HCT116 (cell line): ENCODE results near the gene PLGLB1. TPM values are rescaled to one million over a fixed set of nuclear protein-coding genes. Genes with fewer than 3 reads are reported as not detected.
"Not testable (repeated sequence)": the region's sequence is repeated elsewhere in the genome, so short reads cannot be mapped to it uniquely, and the experiment has no call there.

Experiments used
- ATAC-seq: fragments of 200-7000 bp; cut with Tn5 transposase; 2 replicates; pipeline ENCODE4 v1.9.1; 2020; ENCODE audit warnings: mild to moderate bottlenecking, moderate library complexity
- BruUV-seq: library from RNA; stranded (reverse); fragments of 400-500 nt; replicated peaks from 2 replicates; lab custom pipeline; 2021; lab: Mats Ljungman, UMichigan
- CTCF ChIA-PET: fragments of 300-600 bp; sonication (Branson Sonifier 250); formaldehyde crosslinking; loops from one replicate; lab custom pipeline; 2021; ENCODE audit warnings: antibody characterized with exemption; lab: Charles Lee
- POLR2A ChIA-PET: fragments of 300-600, 350-600 bp; sonication (Branson Sonifier 250); formaldehyde crosslinking; loops from one replicate; lab custom pipeline; 2021; ENCODE audit warnings: antibody characterized with exemption; lab: Charles Lee
- RAD21 ChIA-PET, 2 experiments: fragments of 300-600 bp; sonication (Branson Sonifier 250); formaldehyde crosslinking; loops; one replicate each; lab custom pipeline; 2023; ENCODE audit warnings: low total read pairs in 2 of 2; ENCODE audit not compliant: uncharacterized antibody in 2 of 2, unreplicated experiment in 2 of 2, low non-redundant PET in 1 of 2; lab: Charles Lee
- DNase-seq: peaks from one replicate; pipeline ENCODE4 v3.0.0-alpha.2; 2010; ENCODE audit warnings: low read depth, low spot score
- H2AFZ ChIP-seq: fragments of 200-600 bp; shearing (Covaris generic), sonication (generic); 2 replicates; pipeline ENCODE4 v1.6.1; 2017; ENCODE audit warnings: low read depth, mixed run types, mixed read lengths, antibody characterized with exemption, low read length; ENCODE audit not compliant: poor library complexity, severe bottlenecking
- H3K27ac ChIP-seq: 2 replicates; pipeline ENCODE4 v1.5.1; 2012; ENCODE audit warnings: low read depth, low read length
- H3K27me3 ChIP-seq: fragments of 200-600 bp; sonication (generic); 2 replicates; pipeline ENCODE4 v1.6.1; 2016; ENCODE audit warnings: mixed run types, low read length, mixed read lengths; ENCODE audit not compliant: insufficient read depth
- H3K36me3 ChIP-seq, 2 experiments: fragments of 200-500 bp in 1 of 2; fragments of 200-600 bp in 1 of 2; sonication (Bioruptor generic) in 1 of 2; sonication (generic) in 1 of 2; 2 replicates each; pipeline versions ENCODE4 v1.5.1 to v1.6.1; 2014 to 2016; ENCODE audit warnings: low read length in 2 of 2, inconsistent platforms in 1 of 2, mixed read lengths in 1 of 2, mixed run types in 1 of 2; ENCODE audit not compliant: insufficient read depth in 2 of 2, control insufficient read depth in 1 of 2
- H3K4me1 ChIP-seq, 2 experiments: fragments of 200-600 bp in 1 of 2; sonication (generic) in 1 of 2; 2 replicates each; pipeline versions ENCODE4 v1.5.1 to v1.6.1; 2012 to 2017; ENCODE audit warnings: low read length in 2 of 2, inconsistent platforms in 1 of 2, mild to moderate bottlenecking in 1 of 2, mixed read lengths in 1 of 2, mixed run types in 1 of 2, moderate library complexity in 1 of 2; ENCODE audit not compliant: insufficient read depth in 2 of 2, control insufficient read depth in 1 of 2
- H3K4me2 ChIP-seq: fragments of 200-600 bp; sonication (generic); 2 replicates; pipeline ENCODE4 v1.6.1; 2017; ENCODE audit warnings: mixed run types, low read length, mixed read lengths
- H3K4me3 ChIP-seq, 2 experiments: fragments of 200-600 bp in 1 of 2; sonication (generic) in 1 of 2; replicated peaks in 1 of 2; 2 replicates each; pipeline ENCODE4 v1.5.1; 2011 to 2016; ENCODE audit warnings: low read length in 2 of 2, control low read depth in 1 of 2, low read depth in 1 of 2, mild to moderate bottlenecking in 1 of 2, mixed read lengths in 1 of 2, mixed run types in 1 of 2
- H3K79me2 ChIP-seq: fragments of 200-600 bp; sonication (generic); 2 replicates; pipeline ENCODE4 v1.6.1; 2017; ENCODE audit warnings: mild to moderate bottlenecking, mixed run types, low read length, moderate library complexity, mixed read lengths; ENCODE audit not compliant: insufficient read depth
- H3K9ac ChIP-seq: fragments of 200-600 bp; sonication (generic); 2 replicates; pipeline ENCODE4 v1.6.1; 2016; ENCODE audit warnings: low read length, mixed read lengths
- H3K9me2 ChIP-seq: fragments of 200-600 bp; sonication (generic), shearing (Covaris generic); 2 replicates; pipeline ENCODE4 v1.6.1; 2017; ENCODE audit warnings: mixed run types, mild to moderate bottlenecking, moderate library complexity; ENCODE audit not compliant: insufficient read depth
- H3K9me3 ChIP-seq, 2 experiments: fragments of 200-500 bp in 1 of 2; fragments of 200-600 bp in 1 of 2; sonication (Bioruptor generic) in 1 of 2; sonication (generic) in 1 of 2; 2 replicates each; pipeline ENCODE4 v1.6.1; 2014 to 2017; ENCODE audit warnings: low read length in 2 of 2, mixed read lengths in 2 of 2, inconsistent platforms in 1 of 2, low read depth in 1 of 2, mild to moderate bottlenecking in 1 of 2, mixed run types in 1 of 2, moderate library complexity in 1 of 2; ENCODE audit not compliant: control insufficient read depth in 1 of 2, insufficient read depth in 1 of 2
- H4K20me1 ChIP-seq: fragments of 200-600 bp; sonication (generic), shearing (Covaris generic); 2 replicates; pipeline ENCODE4 v1.6.1; 2017; ENCODE audit warnings: mixed run types, mild to moderate bottlenecking, moderate library complexity; ENCODE audit not compliant: insufficient read depth
- intact Hi-C: fragments of 100-400 bp; cut with micrococcal nuclease; formaldehyde crosslinking; loops from 2 replicates; pipeline ENCODE4 v1.10.0; 2022
- total RNA-seq: library from RNA; stranded (reverse); gene quantifications from one replicate; pipeline ENCODE4 v1.2.1, GENCODE V29; 2021; ENCODE audit not compliant: unreplicated experiment

The PLGLB1 gene
- total RNA-seq, 1 experiment from 2014 or later: 1.3 TPM

DNA sequence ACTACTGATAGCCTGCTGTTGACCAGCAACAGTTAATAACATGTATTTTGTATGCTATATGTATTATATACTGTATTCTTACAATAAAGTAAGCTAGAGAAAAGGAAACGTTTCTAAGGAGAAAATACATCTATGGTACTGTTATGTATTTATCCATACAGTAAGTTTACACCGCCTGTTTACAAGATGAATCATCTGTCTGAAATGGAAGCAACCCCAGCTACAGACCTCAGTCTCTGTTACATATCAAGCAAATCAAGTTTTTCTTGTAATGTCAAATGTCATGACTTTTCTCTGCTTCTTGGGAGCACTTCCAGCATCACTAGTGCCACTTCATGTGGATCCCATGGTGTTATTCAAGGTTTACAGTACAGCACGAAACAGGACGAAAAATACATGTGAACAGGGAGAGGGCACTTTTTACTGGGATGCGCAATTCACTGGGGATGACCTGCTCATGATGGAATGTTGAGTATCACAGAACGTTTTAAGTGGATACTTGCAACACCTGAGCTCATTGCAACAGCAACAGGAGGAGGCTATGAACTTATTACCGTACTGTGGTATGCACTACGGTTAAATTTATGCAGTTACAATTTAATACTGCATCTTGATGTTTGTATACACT, 2.5 kb upstream of the PLGLB1 start:
- intact Hi-C loops, POLR2A ChIA-PET, H3K4me1 ChIP-seq, H3K27ac ChIP-seq, H3K36me3 ChIP-seq, H3K4me3 ChIP-seq, RAD21 ChIA-PET, H3K9me3 ChIP-seq, DNase-seq, H4K20me1 ChIP-seq, BruUV-seq, H3K79me2 ChIP-seq, H3K4me2 ChIP-seq, ATAC-seq, H3K9ac ChIP-seq, H3K9me2 ChIP-seq, CTCF ChIA-PET, H2AFZ ChIP-seq, H3K27me3 ChIP-seq: not testable (repeated sequence)

DNA sequence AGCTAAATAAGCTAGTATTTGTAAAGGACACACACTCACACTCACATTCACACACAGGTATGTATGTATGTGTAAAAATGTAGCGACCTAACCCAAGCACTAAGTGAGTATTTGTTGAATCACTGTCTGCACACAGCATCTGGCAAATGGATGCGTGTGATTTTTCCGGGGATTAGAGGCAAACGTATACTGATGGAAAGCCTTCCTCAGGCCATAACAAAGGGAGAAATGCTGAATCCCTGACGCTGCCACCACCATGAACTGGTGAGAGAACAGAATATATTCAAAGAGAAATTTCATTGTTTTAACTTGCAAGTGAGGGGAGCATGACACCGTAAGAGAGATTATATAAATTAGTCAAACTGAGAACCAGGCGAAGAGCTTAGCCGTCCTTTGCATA, 601 bp downstream of the PLGLB1 start:
- H3K27ac ChIP-seq, H3K9me3 ChIP-seq, H3K4me3 ChIP-seq, H4K20me1 ChIP-seq, RAD21 ChIA-PET, POLR2A ChIA-PET, DNase-seq, BruUV-seq, ATAC-seq, H3K9me2 ChIP-seq, H3K27me3 ChIP-seq, H3K36me3 ChIP-seq, intact Hi-C loops, H3K9ac ChIP-seq, H3K4me1 ChIP-seq, CTCF ChIA-PET, H2AFZ ChIP-seq, H3K4me2 ChIP-seq, H3K79me2 ChIP-seq: not testable (repeated sequence)

DNA sequence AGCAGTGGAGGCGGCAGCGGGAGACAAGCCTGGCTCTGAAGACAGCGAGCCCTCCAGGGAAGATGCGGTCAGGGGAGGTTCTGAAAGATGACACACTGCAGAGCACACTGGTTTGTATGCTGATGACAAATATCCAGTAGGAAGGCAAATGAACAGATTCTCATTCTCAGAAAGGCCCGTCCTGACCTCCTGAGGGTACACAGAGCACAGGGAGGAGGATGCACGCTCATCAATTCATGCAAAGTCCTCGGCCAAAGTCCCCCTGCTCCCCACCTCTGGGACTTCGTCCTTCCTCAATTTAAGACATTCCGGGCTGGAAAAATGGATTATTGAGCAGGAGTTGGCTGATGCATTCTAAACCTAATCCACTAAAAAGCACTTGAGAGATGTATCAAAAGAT, 2.6 kb downstream of the PLGLB1 start:
- H3K9me2 ChIP-seq, ATAC-seq, H4K20me1 ChIP-seq, H3K4me2 ChIP-seq, DNase-seq, H3K36me3 ChIP-seq, BruUV-seq, CTCF ChIA-PET, H3K79me2 ChIP-seq, RAD21 ChIA-PET, H3K27ac ChIP-seq, H3K27me3 ChIP-seq, H3K4me3 ChIP-seq, H3K9ac ChIP-seq, H3K9me3 ChIP-seq, POLR2A ChIA-PET, H3K4me1 ChIP-seq, intact Hi-C loops, H2AFZ ChIP-seq: not testable (repeated sequence)

DNA sequence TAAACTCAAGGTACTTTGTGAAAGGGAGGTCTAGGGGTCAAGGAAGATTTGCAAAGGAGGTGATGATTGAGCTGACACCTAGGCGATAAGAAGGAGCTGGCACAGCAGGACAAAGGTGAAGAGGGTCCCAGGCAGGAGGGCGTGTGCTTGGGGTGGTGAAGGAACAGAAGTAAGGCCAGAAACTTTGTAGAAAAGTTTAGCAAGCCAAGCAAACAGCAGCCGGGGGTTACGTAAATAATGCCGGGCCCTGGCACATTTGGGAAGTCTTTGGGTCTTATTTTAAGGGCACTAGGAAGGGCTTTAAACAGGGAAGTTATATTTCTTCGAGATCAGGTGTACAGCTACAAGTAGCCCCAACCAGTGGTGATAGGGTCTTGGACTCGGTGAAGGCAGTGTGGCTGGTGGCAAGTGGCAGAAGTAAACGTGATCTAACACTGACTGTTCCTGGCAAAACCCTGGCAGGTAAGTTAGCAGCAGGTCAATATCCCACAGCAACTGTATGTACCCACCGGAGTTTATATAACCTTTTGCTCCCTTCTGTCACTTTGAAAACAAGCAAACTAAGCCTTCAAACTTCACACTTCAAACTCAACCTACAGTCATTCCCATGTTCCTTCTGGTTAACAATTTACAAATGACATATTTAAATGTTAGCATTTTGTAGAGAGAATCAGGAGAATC, 7.0 kb downstream of the PLGLB1 start:
- H3K4me1 ChIP-seq, H3K4me3 ChIP-seq, POLR2A ChIA-PET, RAD21 ChIA-PET, H2AFZ ChIP-seq, ATAC-seq, intact Hi-C loops, H4K20me1 ChIP-seq, H3K27me3 ChIP-seq, H3K27ac ChIP-seq, H3K9me3 ChIP-seq, H3K9me2 ChIP-seq, CTCF ChIA-PET, BruUV-seq, DNase-seq, H3K4me2 ChIP-seq, H3K9ac ChIP-seq, H3K79me2 ChIP-seq, H3K36me3 ChIP-seq: not testable (repeated sequence)
